ENCODE measurements around the gene KDM4B. TPM values are rescaled to one million over a fixed set of nuclear protein-coding genes. Genes with fewer than 3 reads are reported as not detected.
"Not testable (repeated sequence)": the region's sequence is repeated elsewhere in the genome, so short reads cannot be mapped to it uniquely, and the experiment has no call there.

The KDM4B gene
- total and polyA plus RNA-seq, 2 donors (not counting 1 experiment from before 2014, with no cell fraction given): 75.5 to 205 TPM

DNA sequence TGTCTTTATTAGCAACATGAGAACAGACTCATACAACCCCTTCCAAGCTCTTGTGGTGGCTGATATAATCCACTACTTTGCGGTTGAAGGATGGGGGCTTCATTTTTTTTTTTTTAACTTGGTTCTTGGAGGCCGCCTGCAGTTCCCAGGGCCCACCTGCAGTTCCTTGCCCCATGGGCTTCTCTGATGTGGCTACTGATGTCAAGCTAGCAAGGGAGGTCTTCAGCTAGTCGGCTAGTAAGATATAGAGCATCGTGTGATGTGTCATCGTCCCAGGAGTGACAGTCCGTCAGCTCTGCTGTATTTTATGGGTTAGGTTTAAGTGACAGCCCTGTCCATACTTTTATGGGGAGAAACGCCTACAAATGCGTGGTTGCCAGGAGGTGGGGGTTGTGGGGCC lies 33.5 kb upstream of the KDM4B start:
- H3K4me3 ChIP-seq (ENCODE audit: control extremely low read depth in 1 of 5, extremely low read depth in 1 of 5, insufficient read depth in 1 of 5, low read depth in 2 of 5, low read length in 4 of 5): no peak overlapping the region
- no peak overlapping the region for H2AFZ ChIP-seq (ENCODE audit: insufficient read depth, low read depth, low read length, poor library complexity, severe bottlenecking)
- ATAC-seq (ENCODE audit: low read depth) (no peak), DNase-seq (no peak)
- intact Hi-C loops (cut with micrococcal nuclease): no loop called here
- H3K36me3 ChIP-seq (replicated peaks in 1 of 2; ENCODE audit: control extremely low read depth in 1 of 2, control insufficient read depth in 1 of 2, extremely low read depth in 1 of 2, insufficient read depth in 2 of 2, low read length in 1 of 2): no peaks in the 10 kb centered on the region
- H3K4me2 ChIP-seq (replicated peaks; ENCODE audit: low read depth, low read length, poor library complexity, severe bottlenecking): no peak overlapping the region
- TF ChIP-seq, protein P1, sequence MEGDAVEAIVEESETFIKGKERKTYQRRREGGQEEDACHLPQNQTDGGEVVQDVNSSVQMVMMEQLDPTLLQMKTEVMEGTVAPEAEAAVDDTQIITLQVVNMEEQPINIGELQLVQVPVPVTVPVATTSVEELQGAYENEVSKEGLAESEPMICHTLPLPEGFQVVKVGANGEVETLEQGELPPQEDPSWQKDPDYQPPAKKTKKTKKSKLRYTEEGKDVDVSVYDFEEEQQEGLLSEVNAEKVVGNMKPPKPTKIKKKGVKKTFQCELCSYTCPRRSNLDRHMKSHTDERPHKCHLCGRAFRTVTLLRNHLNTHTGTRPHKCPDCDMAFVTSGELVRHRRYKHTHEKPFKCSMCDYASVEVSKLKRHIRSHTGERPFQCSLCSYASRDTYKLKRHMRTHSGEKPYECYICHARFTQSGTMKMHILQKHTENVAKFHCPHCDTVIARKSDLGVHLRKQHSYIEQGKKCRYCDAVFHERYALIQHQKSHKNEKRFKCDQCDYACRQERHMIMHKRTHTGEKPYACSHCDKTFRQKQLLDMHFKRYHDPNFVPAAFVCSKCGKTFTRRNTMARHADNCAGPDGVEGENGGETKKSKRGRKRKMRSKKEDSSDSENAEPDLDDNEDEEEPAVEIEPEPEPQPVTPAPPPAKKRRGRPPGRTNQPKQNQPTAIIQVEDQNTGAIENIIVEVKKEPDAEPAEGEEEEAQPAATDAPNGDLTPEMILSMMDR (IDR thresholded peaks at IDR 0.05): no peak
- no peak for TF ChIP-seq EZH2 (IDR thresholded peaks at IDR 0.05; ENCODE audit: borderline replicate concordance, insufficient read depth, low read depth, low read length, poor library complexity, severe bottlenecking)
- H3K4me1 Mint-ChIP-seq: peaks cover 7% of the 10 kb centered on the region
- no peaks in the 10 kb centered on the region for H3K27me3 ChIP-seq (replicated peaks in 1 of 4; ENCODE audit: control extremely low read depth in 1 of 4, control insufficient read depth in 3 of 4, insufficient read depth in 4 of 4, low read length in 3 of 4)
- no peak overlapping the region for H3K27ac Mint-ChIP-seq
- no peak overlapping the region for H3K27ac ChIP-seq (ENCODE audit: low read length in 2 of 2)
- ChIA-PET POLR2A (no interaction called here), CTCF (no interaction called here)
- no peak overlapping the region for H3K9ac ChIP-seq (ENCODE audit: low read length)
- H3K4me3 Mint-ChIP-seq: no peak overlapping the region
- no peaks in the 10 kb centered on the region for H3K79me2 ChIP-seq (ENCODE audit: control insufficient read depth, insufficient read depth, low read length)
- H3K4me1 ChIP-seq (ENCODE audit: control insufficient read depth in 2 of 2, insufficient read depth in 2 of 2, low read length in 2 of 2): no peaks in the 10 kb centered on the region
- no peaks in the 10 kb centered on the region for H3K9me3 Mint-ChIP-seq (ENCODE audit: insufficient read depth)
- peaks cover 0 to 3% (median 0%) of the 10 kb centered on the region in 3 donors for H3K9me3 ChIP-seq (ENCODE audit: control extremely low read depth in 1 of 3, control insufficient read depth in 2 of 3, insufficient read depth in 1 of 3, low read length in 2 of 3)
- no peaks in the 10 kb centered on the region for H3K27me3 Mint-ChIP-seq
- WGBS (ENCODE audit: insufficient coverage): 88% methylated on average over 5 of the region's 8 CpGs
- H4K20me1 ChIP-seq (ENCODE audit: control insufficient read depth, insufficient read depth, low read length, poor library complexity, severe bottlenecking): no peaks in the 10 kb centered on the region

DNA sequence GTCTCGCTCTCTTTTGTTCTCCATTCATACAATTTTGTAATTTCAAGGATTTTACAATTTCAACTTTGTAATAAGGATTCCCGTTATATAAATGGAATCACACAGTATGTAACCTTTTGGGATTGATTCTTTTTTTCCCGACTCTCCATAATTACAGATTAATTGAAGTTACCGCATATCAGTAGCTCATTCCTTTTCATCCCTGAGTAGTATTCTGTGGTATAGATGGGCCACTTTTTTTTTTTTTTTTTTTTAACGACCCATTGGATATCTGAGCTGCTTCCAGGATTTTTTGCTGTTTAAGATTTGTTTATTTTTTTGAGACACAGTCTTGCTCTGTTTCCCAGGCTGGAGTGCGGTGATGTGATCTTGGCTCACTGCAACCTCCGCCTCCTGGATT lies 31.9 kb upstream of the KDM4B start:
- H3K27me3 Mint-ChIP-seq: no peaks in the 10 kb centered on the region
- 95% methylated on average over 2 of the region's 7 CpGs for WGBS (ENCODE audit: insufficient coverage)
- ChIA-PET POLR2A (interaction anchor here (0.6 to 0.7 kb wide), 2 partner anchors 36 to 650 kb away, joined by 4 to 5 read pairs; no protein-coding TSS in a partner anchor), CTCF (interaction anchor here (0.6 kb wide), 1 partner anchor 343 kb away, joined by 3 read pairs; no protein-coding TSS in a partner anchor)
- intact Hi-C loops (cut with micrococcal nuclease): no loop called here
- no peak for DNase-seq
- H2AFZ ChIP-seq (ENCODE audit: insufficient read depth, low read depth, low read length, poor library complexity, severe bottlenecking): no peak overlapping the region
- no peaks in the 10 kb centered on the region for H3K79me2 ChIP-seq (ENCODE audit: control insufficient read depth, insufficient read depth, low read length)
- H3K9ac ChIP-seq (ENCODE audit: low read length): no peak overlapping the region
- H3K4me1 ChIP-seq (ENCODE audit: control insufficient read depth in 2 of 2, insufficient read depth in 2 of 2, low read length in 2 of 2): no peaks in the 10 kb centered on the region
- no peak overlapping the region for H3K4me2 ChIP-seq (replicated peaks; ENCODE audit: low read depth, low read length, poor library complexity, severe bottlenecking)
- no peaks in the 10 kb centered on the region for H3K36me3 ChIP-seq (replicated peaks in 1 of 2; ENCODE audit: control extremely low read depth in 1 of 2, control insufficient read depth in 1 of 2, extremely low read depth in 1 of 2, insufficient read depth in 2 of 2, low read length in 1 of 2)
- no peak overlapping the region for H3K4me3 ChIP-seq (ENCODE audit: control extremely low read depth in 1 of 5, extremely low read depth in 1 of 5, insufficient read depth in 1 of 5, low read depth in 2 of 5, low read length in 4 of 5)
- no peak overlapping the region for H3K27ac Mint-ChIP-seq
- no peak for ATAC-seq (ENCODE audit: low read depth)
- no peaks in the 10 kb centered on the region for H3K27me3 ChIP-seq (replicated peaks in 1 of 4; ENCODE audit: control extremely low read depth in 1 of 4, control insufficient read depth in 3 of 4, insufficient read depth in 4 of 4, low read length in 3 of 4)
- H4K20me1 ChIP-seq (ENCODE audit: control insufficient read depth, insufficient read depth, low read length, poor library complexity, severe bottlenecking): no peaks in the 10 kb centered on the region
- H3K4me3 Mint-ChIP-seq: no peak overlapping the region
- H3K9me3 ChIP-seq (ENCODE audit: control extremely low read depth in 1 of 3, control insufficient read depth in 2 of 3, insufficient read depth in 1 of 3, low read length in 2 of 3): peaks cover 0 to 3% (median 0%) of the 10 kb centered on the region in 3 donors
- no peak for TF ChIP-seq EZH2 (IDR thresholded peaks at IDR 0.05; ENCODE audit: borderline replicate concordance, insufficient read depth, low read depth, low read length, poor library complexity, severe bottlenecking)
- TF ChIP-seq, protein P1 (IDR thresholded peaks at IDR 0.05): no peak
- H3K9me3 Mint-ChIP-seq (ENCODE audit: insufficient read depth): no peaks in the 10 kb centered on the region
- no peak overlapping the region for H3K27ac ChIP-seq (ENCODE audit: low read length in 2 of 2)
- H3K4me1 Mint-ChIP-seq: peaks cover 7% of the 10 kb centered on the region

DNA sequence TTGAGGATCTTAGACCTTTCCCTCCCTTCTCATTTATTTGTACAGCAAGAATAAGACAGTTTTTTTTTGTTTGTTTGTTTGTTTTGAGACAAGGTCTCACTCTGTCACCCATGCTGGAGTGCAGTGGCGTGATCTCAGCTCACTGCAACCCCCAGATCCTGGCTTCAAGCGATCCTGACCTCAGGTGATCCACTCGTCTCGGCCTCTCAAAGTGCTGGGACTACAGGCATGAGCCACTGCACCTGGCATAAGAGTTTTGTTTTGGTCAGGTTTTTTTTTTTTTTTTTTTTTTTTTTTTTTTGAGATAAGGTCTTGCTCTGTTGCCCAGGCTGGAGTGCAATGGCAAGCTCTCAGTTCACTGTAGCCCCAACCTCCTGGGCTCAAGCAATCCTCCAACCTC lies 30.5 kb upstream of the KDM4B start:
- H3K27me3 ChIP-seq (replicated peaks in 1 of 4; ENCODE audit: control extremely low read depth in 1 of 4, control insufficient read depth in 3 of 4, insufficient read depth in 4 of 4, low read length in 3 of 4); H3K79me2 ChIP-seq (ENCODE audit: control insufficient read depth, insufficient read depth, low read length); H3K27ac Mint-ChIP-seq; H4K20me1 ChIP-seq (ENCODE audit: control insufficient read depth, insufficient read depth, low read length, poor library complexity, severe bottlenecking); H2AFZ ChIP-seq (ENCODE audit: insufficient read depth, low read depth, low read length, poor library complexity, severe bottlenecking); DNase-seq; intact Hi-C loops (cut with micrococcal nuclease); H3K4me2 ChIP-seq (replicated peaks; ENCODE audit: low read depth, low read length, poor library complexity, severe bottlenecking); H3K36me3 ChIP-seq (replicated peaks in 1 of 2; ENCODE audit: control extremely low read depth in 1 of 2, control insufficient read depth in 1 of 2, extremely low read depth in 1 of 2, insufficient read depth in 2 of 2, low read length in 1 of 2); H3K9me3 Mint-ChIP-seq (ENCODE audit: insufficient read depth); H3K9me3 ChIP-seq (ENCODE audit: control extremely low read depth in 1 of 3, control insufficient read depth in 2 of 3, insufficient read depth in 1 of 3, low read length in 2 of 3); H3K4me3 Mint-ChIP-seq; ATAC-seq (ENCODE audit: low read depth); H3K27me3 Mint-ChIP-seq; H3K4me3 ChIP-seq (ENCODE audit: control extremely low read depth in 1 of 5, extremely low read depth in 1 of 5, insufficient read depth in 1 of 5, low read depth in 2 of 5, low read length in 4 of 5); H3K4me1 ChIP-seq (ENCODE audit: control insufficient read depth in 2 of 2, insufficient read depth in 2 of 2, low read length in 2 of 2); H3K9ac ChIP-seq (ENCODE audit: low read length); H3K4me1 Mint-ChIP-seq; H3K27ac ChIP-seq (ENCODE audit: low read length in 2 of 2): not testable (repeated sequence)
- ChIA-PET POLR2A (interaction anchor here (0.7 kb wide), 1 partner anchor 22 kb away, joined by 3 read pairs; no protein-coding TSS in a partner anchor), CTCF (interaction anchor here (1.1 kb wide), 2 partner anchors 65 to 100 kb away, joined by 3 to 5 read pairs; no protein-coding TSS in a partner anchor)
- WGBS (ENCODE audit: insufficient coverage): 94% methylated on average over 2 of the region's 4 CpGs

Measured in B cell (primary cell).